HepG2 (cell line): Measurements from ENCODE around the gene COG1. TPM values are rescaled to one million over a fixed set of nuclear protein-coding genes. Genes with fewer than 3 reads are reported as not detected.

Experiments
- CENPT ChIP-seq: sonication (generic); formaldehyde crosslinking; IDR thresholded peaks from 2 replicates; pipeline ENCODE4 v1.8.0; 2022; ENCODE audit warnings: low read depth, mild to moderate bottlenecking, moderate library complexity, missing genetic modification reagents
- FOSL2 ChIP-seq: sonication (generic); formaldehyde crosslinking; IDR thresholded peaks from 2 replicates; pipeline ENCODE4 v1.4.0; 2020; ENCODE audit warnings: missing genetic modification reagents
- GATAD1 ChIP-seq: IDR thresholded peaks from 2 replicates; pipeline ENCODE4 v1.6.1; 2016; ENCODE audit warnings: missing genetic modification reagents, missing compliant biosample characterization
- HES4 ChIP-seq: sonication (generic); formaldehyde crosslinking; IDR thresholded peaks from 2 replicates; pipeline ENCODE4 v1.9.0; 2021; ENCODE audit warnings: mild to moderate bottlenecking, missing genetic modification reagents, borderline replicate concordance
- KLF11 ChIP-seq: IDR thresholded peaks from 2 replicates; pipeline ENCODE4 v1.6.1; 2016; ENCODE audit warnings: missing compliant biosample characterization
- KLF15 ChIP-seq: sonication (generic); formaldehyde crosslinking; IDR thresholded peaks from 2 replicates; pipeline ENCODE4 v1.8.1; 2023; ENCODE audit warnings: borderline replicate concordance, mild to moderate bottlenecking, inconsistent platforms, missing genetic modification reagents, mixed read lengths
- MEIS2 ChIP-seq: sonication (generic); formaldehyde crosslinking; IDR thresholded peaks from 2 replicates; pipeline ENCODE4 v1.9.0; 2021; ENCODE audit warnings: mild to moderate bottlenecking, missing genetic modification reagents
- MYC ChIP-seq: sonication (generic); formaldehyde crosslinking; IDR thresholded peaks from 2 replicates; pipeline ENCODE4 v1.9.0; 2021; ENCODE audit warnings: missing genetic modification reagents, borderline replicate concordance
- RBM39 ChIP-seq: fragments of 200-400 bp; formaldehyde crosslinking; IDR thresholded peaks from one replicate; pipeline ENCODE4 v1.6.1; 2018; ENCODE audit warnings: antibody characterized with exemption, mild to moderate bottlenecking, low read depth, low read length; ENCODE audit not compliant: poor library complexity, severe bottlenecking
- RNF2 ChIP-seq: fragments of 450-650 bp; conservative IDR thresholded peaks from 2 replicates; pipeline ENCODE4 v1.6.1; 2016; ENCODE audit warnings: low read depth
- RXRB ChIP-seq: IDR thresholded peaks from 2 replicates; pipeline ENCODE4 v1.6.1; 2016; ENCODE audit warnings: borderline replicate concordance, missing genetic modification reagents, missing compliant biosample characterization
- SIN3B ChIP-seq: fragments of 150-350 bp; IDR thresholded peaks from 2 replicates; pipeline ENCODE4 v1.6.1; 2014; ENCODE audit warnings: low read length
- STAG1 ChIP-seq: sonication (generic); formaldehyde crosslinking; IDR thresholded peaks from 2 replicates; pipeline ENCODE4 v1.4.0; 2020; ENCODE audit warnings: missing genetic modification reagents
- STAT5B ChIP-seq: sonication (generic); formaldehyde crosslinking; IDR thresholded peaks from 2 replicates; pipeline ENCODE4 v1.4.0; 2020; ENCODE audit warnings: missing genetic modification reagents
- U2AF2 ChIP-seq: fragments of 200-400 bp; formaldehyde crosslinking; IDR thresholded peaks from 2 replicates; pipeline ENCODE4 v1.6.1; 2017; ENCODE audit warnings: low read depth, mild to moderate bottlenecking, low read length
- XRCC5 ChIP-seq: fragments of 200-400 bp; formaldehyde crosslinking; optimal IDR thresholded peaks from 2 replicates; pipeline ENCODE3; 2017; ENCODE audit warnings: mild to moderate bottlenecking, low read length
- ZBTB3 ChIP-seq: sonication (generic); formaldehyde crosslinking; IDR thresholded peaks from 2 replicates; pipeline ENCODE4 v1.4.0; 2020; ENCODE audit warnings: low read depth, mild to moderate bottlenecking, moderate library complexity, missing genetic modification reagents, borderline replicate concordance
- ZBTB43 ChIP-seq: sonication (generic); formaldehyde crosslinking; conservative IDR thresholded peaks from 2 replicates; pipeline ENCODE4 v1.4.0; 2020; ENCODE audit warnings: missing genetic modification reagents
- ZEB1 ChIP-seq: IDR thresholded peaks from 2 replicates; pipeline ENCODE4 v1.6.1; 2012; ENCODE audit warnings: mild to moderate bottlenecking, low read depth, inconsistent platforms; ENCODE audit not compliant: insufficient replicate concordance
- ZFY ChIP-seq: sonication (generic); formaldehyde crosslinking; IDR thresholded peaks from 2 replicates; pipeline ENCODE4 v1.4.0; 2020; ENCODE audit warnings: missing genetic modification reagents
- ZNF234 ChIP-seq: sonication (generic); formaldehyde crosslinking; conservative IDR thresholded peaks from 2 replicates; pipeline ENCODE4 v1.5.1; 2020; ENCODE audit warnings: mild to moderate bottlenecking, missing genetic modification reagents
- ZNF282 ChIP-seq: fragments of 450-650 bp; IDR thresholded peaks from 2 replicates; pipeline ENCODE4 v1.6.1; 2018; ENCODE audit not compliant: partially characterized antibody
- ZNF333 ChIP-seq: sonication (generic); formaldehyde crosslinking; IDR thresholded peaks from 2 replicates; pipeline ENCODE4 v1.4.0; 2020; ENCODE audit warnings: mild to moderate bottlenecking, missing genetic modification reagents, borderline replicate concordance
- ZNF709 ChIP-seq: sonication (generic); formaldehyde crosslinking; IDR thresholded peaks from 2 replicates; pipeline ENCODE4 v1.5.0; 2020; ENCODE audit warnings: mild to moderate bottlenecking, missing genetic modification reagents
- polyA plus RNA-seq, 8 experiments: library from polyadenylated mRNA; depleted of rRNA in 3 of 8; stranded (reverse) in 7 of 8; unstranded in 1 of 8; fragments of >200 nt; fragmentation: Illumina TruSeq in 4 of 8; extraction: Trizol in 4 of 8; gene quantifications; 2 replicates each; pipeline versions ENCODE4 v1.2.1 to v1.2.3, GENCODE V29; 2011 to 2016; ENCODE audit warnings: low read depth in 4 of 8, missing spikeins in 1 of 8, mixed read lengths in 1 of 8; ENCODE audit not compliant: insufficient read depth in 1 of 8
- total RNA-seq, 5 experiments: library from RNA; depleted of rRNA; stranded (reverse); fragments of >200 nt; fragmentation: Illumina TruSeq; extraction: Trizol; gene quantifications; 2 replicates each; pipeline ENCODE4 v1.2.3, GENCODE V29; 2016; ENCODE audit warnings: low read depth in 1 of 5
- TF ChIP-seq, protein P1 (sequence below): sonication (generic); formaldehyde crosslinking; IDR thresholded peaks from 2 replicates; pipeline ENCODE4 v1.4.0; 2020; ENCODE audit warnings: missing genetic modification reagents, borderline replicate concordance
- TF ChIP-seq, protein P2 (sequence below): sonication (generic); formaldehyde crosslinking; IDR thresholded peaks from 2 replicates; pipeline ENCODE4 v1.4.0; 2020; ENCODE audit warnings: low read depth, mild to moderate bottlenecking, missing genetic modification reagents

Gene COG1
- total and polyA plus RNA-seq, 2 of the 13 experiments (the other 11 are each of a cell fraction or from before 2014, with no cell fraction given), result 36.6 to 39.7 TPM

DNA sequence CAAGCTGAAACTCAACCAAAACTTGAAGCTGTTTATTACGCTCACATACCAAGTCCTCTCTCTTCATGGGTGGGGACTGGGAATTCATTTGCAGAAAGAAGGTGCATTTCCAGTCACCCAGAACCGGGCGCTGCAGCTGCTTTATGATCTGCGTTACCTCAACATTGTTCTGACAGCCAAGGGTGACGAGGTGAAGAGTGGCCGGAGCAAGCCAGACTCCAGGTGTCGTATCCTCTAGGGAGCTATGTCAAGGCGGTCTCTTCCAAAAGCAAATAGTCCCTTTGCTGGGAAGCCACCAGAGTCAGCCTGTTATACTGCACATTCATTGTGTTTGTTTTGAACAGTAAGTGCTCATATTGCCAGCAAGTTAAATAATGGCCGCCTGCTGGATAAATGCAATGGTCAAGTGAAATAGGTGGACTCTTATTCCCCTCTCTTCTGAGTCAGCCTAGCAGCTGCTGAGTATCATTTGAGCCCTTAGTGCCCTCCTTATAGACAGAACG lies 12.7 kb downstream of the COG1 start (continued):
- no peak for TF ChIP-seq ZBTB43 (CRISPR knock-in tag)
- TF ChIP-seq RXRB (CRISPR knock-in tag), result peak; percentile 59; the same call in 1 of the 2 replicates
- no peak for TF ChIP-seq CENPT (CRISPR knock-in tag)
- TF ChIP-seq ZNF234 (CRISPR knock-in tag), result no peak
- TF ChIP-seq ZNF282, result no peak
- no peak for TF ChIP-seq ZNF709
- TF ChIP-seq RBM39, result no peak
- TF ChIP-seq, protein P1, sequence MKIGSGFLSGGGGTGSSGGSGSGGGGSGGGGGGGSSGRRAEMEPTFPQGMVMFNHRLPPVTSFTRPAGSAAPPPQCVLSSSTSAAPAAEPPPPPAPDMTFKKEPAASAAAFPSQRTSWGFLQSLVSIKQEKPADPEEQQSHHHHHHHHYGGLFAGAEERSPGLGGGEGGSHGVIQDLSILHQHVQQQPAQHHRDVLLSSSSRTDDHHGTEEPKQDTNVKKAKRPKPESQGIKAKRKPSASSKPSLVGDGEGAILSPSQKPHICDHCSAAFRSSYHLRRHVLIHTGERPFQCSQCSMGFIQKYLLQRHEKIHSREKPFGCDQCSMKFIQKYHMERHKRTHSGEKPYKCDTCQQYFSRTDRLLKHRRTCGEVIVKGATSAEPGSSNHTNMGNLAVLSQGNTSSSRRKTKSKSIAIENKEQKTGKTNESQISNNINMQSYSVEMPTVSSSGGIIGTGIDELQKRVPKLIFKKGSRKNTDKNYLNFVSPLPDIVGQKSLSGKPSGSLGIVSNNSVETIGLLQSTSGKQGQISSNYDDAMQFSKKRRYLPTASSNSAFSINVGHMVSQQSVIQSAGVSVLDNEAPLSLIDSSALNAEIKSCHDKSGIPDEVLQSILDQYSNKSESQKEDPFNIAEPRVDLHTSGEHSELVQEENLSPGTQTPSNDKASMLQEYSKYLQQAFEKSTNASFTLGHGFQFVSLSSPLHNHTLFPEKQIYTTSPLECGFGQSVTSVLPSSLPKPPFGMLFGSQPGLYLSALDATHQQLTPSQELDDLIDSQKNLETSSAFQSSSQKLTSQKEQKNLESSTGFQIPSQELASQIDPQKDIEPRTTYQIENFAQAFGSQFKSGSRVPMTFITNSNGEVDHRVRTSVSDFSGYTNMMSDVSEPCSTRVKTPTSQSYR, result no peak
- no peak for TF ChIP-seq ZEB1
- TF ChIP-seq STAG1 (CRISPR knock-in tag), result no peak; the same call in 1 of the 2 replicates
- TF ChIP-seq HES4 (CRISPR knock-in tag), result no peak
- TF ChIP-seq, protein P2, sequence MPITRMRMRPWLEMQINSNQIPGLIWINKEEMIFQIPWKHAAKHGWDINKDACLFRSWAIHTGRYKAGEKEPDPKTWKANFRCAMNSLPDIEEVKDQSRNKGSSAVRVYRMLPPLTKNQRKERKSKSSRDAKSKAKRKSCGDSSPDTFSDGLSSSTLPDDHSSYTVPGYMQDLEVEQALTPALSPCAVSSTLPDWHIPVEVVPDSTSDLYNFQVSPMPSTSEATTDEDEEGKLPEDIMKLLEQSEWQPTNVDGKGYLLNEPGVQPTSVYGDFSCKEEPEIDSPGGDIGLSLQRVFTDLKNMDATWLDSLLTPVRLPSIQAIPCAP (CRISPR knock-in tag), result no peak
- TF ChIP-seq KLF11 (CRISPR knock-in tag), result 0 out of 2 replicates have a peak, but pooled peaks have one; percentile 47
- TF ChIP-seq SIN3B, result no peak
- TF ChIP-seq XRCC5, result peak; percentile 69
- TF ChIP-seq ZNF333 (CRISPR knock-in tag), result no peak
- no peak for TF ChIP-seq ZFY
- no peak for TF ChIP-seq KLF15
- TF ChIP-seq MEIS2 (CRISPR knock-in tag), result no peak
- no peak for TF ChIP-seq ZBTB3 (CRISPR knock-in tag)
- no peak for TF ChIP-seq GATAD1 (CRISPR knock-in tag)
- TF ChIP-seq FOSL2, result peak; percentile 46; the same call in 1 of the 2 replicates
- TF ChIP-seq RNF2, result no peak
- no peak for TF ChIP-seq STAT5B (CRISPR knock-in tag)
- TF ChIP-seq U2AF2, result no peak
- no peak for TF ChIP-seq MYC (CRISPR knock-in tag)
